ENCODE measurements around the gene SLC39A5. TPM values are rescaled to one million over a fixed set of nuclear protein-coding genes. Genes with fewer than 3 reads are reported as not detected.

SLC39A5 gene
- total and polyA plus RNA-seq, 2 of the 13 experiments (the other 11 are each of a cell fraction or from before 2014, with no cell fraction given) = 59.7 to 101 TPM

GRCh38 chr12:56197921-56198635 is 31.8 kb upstream of the SLC39A5 start (continued):
- no peak for TF ChIP-seq ZFP36 (IDR thresholded peaks at IDR 0.05; ENCODE audit: borderline replicate concordance, low read depth, low read length, partially characterized antibody)
- no peak for TF ChIP-seq BORCS8-MEF2B (CRISPR knock-in tag; IDR thresholded peaks at IDR 0.05)
- TF ChIP-seq ZNF703 (CRISPR knock-in tag; IDR thresholded peaks at IDR 0.05; ENCODE audit: borderline replicate concordance) = no peak
- no peak for TF ChIP-seq TFDP2 (CRISPR knock-in tag; IDR thresholded peaks at IDR 0.05)
- no peak for TF ChIP-seq ZFP36L1 (CRISPR knock-in tag; IDR thresholded peaks at IDR 0.05)
- TF ChIP-seq NFRKB (IDR thresholded peaks at IDR 0.05) = no peak
- no peak for TF ChIP-seq ZNF407 (CRISPR knock-in tag; IDR thresholded peaks at IDR 0.05; ENCODE audit: not compliant biosample characterization)

All from HepG2 (cell line).